ENCODE measurements around the gene CELF4.

- TF ChIP-seq BCL11A (IDR thresholded peaks at IDR 0.05; ENCODE audit: low read depth, low read length) (no peak), SP1 (IDR thresholded peaks at IDR 0.05; ENCODE audit: low read depth, low read length) (no peak), IKZF1 (conservative IDR thresholded peaks at IDR 0.05) (no peak), RAD21 (IDR thresholded peaks at IDR 0.05; ENCODE audit: insufficient read depth, low read depth, low read length) (no peak), NRF1 (conservative IDR thresholded peaks at IDR 0.05; ENCODE audit: low read depth, low read length) (no peak), ZZZ3 (IDR thresholded peaks at IDR 0.05; ENCODE audit: control insufficient read depth, insufficient read length, low read depth) (no peak), USF2 (IDR thresholded peaks at IDR 0.05; ENCODE audit: borderline replicate concordance, low read depth, low read length) (no peak), CTCF (IDR thresholded peaks at IDR 0.05 in 2 of 3, conservative IDR thresholded peaks at IDR 0.05 in 1 of 3; ENCODE audit: control insufficient read depth in 2 of 3, extremely low read depth in 1 of 3, insufficient read depth in 1 of 3, low read depth in 3 of 3, low read length in 3 of 3) (no peak), SRF (IDR thresholded peaks at IDR 0.05; ENCODE audit: low read depth in 2 of 2, low read length in 2 of 2) (no peak), JUNB (IDR thresholded peaks at IDR 0.05) (no peak), MEF2B (IDR thresholded peaks at IDR 0.05; ENCODE audit: partially characterized antibody, poor library complexity, severe bottlenecking) (no peak)
These were observed 4.8 kb upstream of the CELF4 start for GRCh38 chr18:37570336-37570930.

All from GM12878 (cell line).